Measurements from ENCODE around the gene JAKMIP1.

DNA sequence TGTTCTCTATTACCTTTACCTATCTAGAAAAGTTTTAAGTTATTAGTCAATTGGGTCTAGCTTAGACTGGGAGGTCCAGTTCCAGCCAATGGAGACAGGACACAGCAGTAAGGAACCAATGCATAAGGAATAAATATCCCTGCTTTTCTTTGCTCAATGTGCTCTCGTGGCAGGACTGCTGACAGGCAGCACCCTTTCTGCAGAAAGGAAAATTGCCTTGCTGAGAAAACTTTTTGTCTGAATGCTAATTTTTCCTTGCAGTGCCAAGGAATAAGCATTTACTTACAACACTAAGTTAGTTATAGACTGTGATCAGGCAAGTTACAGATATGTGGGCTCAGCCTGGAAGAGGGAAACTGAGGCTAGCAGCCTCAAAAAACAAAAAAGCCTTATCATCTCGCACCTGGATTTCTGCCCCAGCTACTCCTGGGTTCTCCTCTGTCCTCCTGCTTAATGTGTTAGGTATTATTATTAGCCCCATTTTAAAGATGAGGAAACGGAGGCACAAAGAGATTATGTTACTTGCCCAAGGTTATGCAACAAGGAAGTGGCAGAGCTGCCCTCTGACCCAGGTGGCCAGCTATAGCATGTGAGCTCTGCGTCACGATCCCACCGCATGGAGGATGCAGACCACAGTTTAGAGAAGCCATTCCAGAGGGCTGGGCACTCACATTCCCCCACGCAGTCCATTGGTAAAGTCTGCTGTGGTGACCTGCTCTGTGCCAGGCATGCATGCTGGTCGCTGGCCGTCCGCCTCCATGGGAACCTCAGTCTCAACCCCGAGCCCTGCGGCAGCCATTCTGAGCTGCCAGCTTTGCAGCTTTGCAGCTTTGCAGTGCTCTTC, 141.6 kb downstream of the JAKMIP1 start:
- no peak for TF ChIP-seq CTCF (IDR thresholded peaks at IDR 0.05)
- no peak for TF ChIP-seq POLR2A (IDR thresholded peaks at IDR 0.05)
